Measurements from ENCODE around the gene VEGFC.

GRCh38 chr4:176788248-176788647 lies 4.5 kb downstream of the VEGFC start:
- TF ChIP-seq POLR2A (IDR thresholded peaks at IDR 0.05) (no peak), CTCF (IDR thresholded peaks at IDR 0.05) (no peak)
